Transverse colon (tissue), 4 donors: ENCODE measurements around the gene KCTD1. TPM values are rescaled to one million over a fixed set of nuclear protein-coding genes. Genes with fewer than 3 reads are reported as not detected.

Source experiments
- DNase-seq: peaks from one replicate; pipeline ENCODE4 v3.0.0-alpha.2; 2019
- H3K27ac ChIP-seq, 4 donors: fragments of 200-600 bp; sonication (generic); 2 replicates each; pipeline ENCODE4 v1.5.1; 2016 to 2018; ENCODE audit warnings: inconsistent platforms in 4 of 4
- H3K27me3 ChIP-seq: fragments of 200-600 bp; sonication (generic); 2 replicates; pipeline ENCODE4 v1.5.1; 2017; ENCODE audit warnings: inconsistent platforms
- H3K36me3 ChIP-seq, 4 donors: fragments of 200-600 bp; sonication (generic); 2 replicates each; pipeline ENCODE4 v1.5.1; 2017 to 2019; ENCODE audit warnings: inconsistent platforms in 4 of 4
- H3K4me1 ChIP-seq, 4 donors: fragments of 200-600 bp; sonication (generic); 2 replicates each; pipeline ENCODE4 v1.5.1; 2017 to 2020; ENCODE audit warnings: inconsistent platforms in 4 of 4
- H3K4me3 ChIP-seq, 4 donors: fragments of 200-600 bp; sonication (generic); 1 replicate in 1 of 4; 2 replicates in 3 of 4; pipeline versions ENCODE4 v1.5.1 to v1.6.1; 2017 to 2019; ENCODE audit warnings: inconsistent platforms in 4 of 4
- H3K9me3 ChIP-seq, 2 donors: fragments of 200-600 bp; sonication (generic); 2 replicates each; pipeline ENCODE4 v1.5.1; 2017 to 2019; ENCODE audit warnings: inconsistent platforms in 2 of 2
- CTCF ChIP-seq, 5 experiments: fragments of 200-600 bp in 3 of 5; fragments of 450-650 bp in 2 of 5; sonication (generic) in 3 of 5; IDR thresholded peaks; 1 replicate in 2 of 5; 2 replicates in 3 of 5; pipeline ENCODE4 v1.5.1; 2016 to 2017; ENCODE audit warnings: antibody characterized with exemption in 5 of 5, inconsistent platforms in 3 of 5, mild to moderate bottlenecking in 2 of 5, moderate library complexity in 1 of 5
- EP300 ChIP-seq: sonication (generic); formaldehyde crosslinking; IDR thresholded peaks from one replicate; pipeline ENCODE4 v1.6.1; 2017; ENCODE audit warnings: antibody characterized with exemption, low read depth
- POLR2A ChIP-seq: fragments of 450-650 bp; IDR thresholded peaks from one replicate; pipeline ENCODE4 v1.6.1; 2016; ENCODE audit warnings: antibody characterized with exemption, mild to moderate bottlenecking, moderate library complexity
- POLR2AphosphoS5 ChIP-seq, 3 donors: sonication (generic); formaldehyde crosslinking; IDR thresholded peaks; one replicate each; pipeline ENCODE4 v1.6.1; 2016; ENCODE audit warnings: antibody characterized with exemption in 3 of 3
- WGBS, 2 donors: methylation state at CpG; one replicate each; pipeline ENCODE4 v1.1.5; 2018; ENCODE audit warnings: low coverage in 1 of 2; 5-methylcytosine and 5-hydroxymethylcytosine counted together
- in situ Hi-C, 4 donors: fragments of 200-750 bp; cut with MboI; loops; one replicate each; pipeline versions ENCODE4 v1.15.0 to v1.15.1; 2017; ENCODE audit warnings: low sequenced_read_pairs in 3 of 4, low pct_ligation_motif_present in 1 of 4, low pct_unique_long_range_greater_than_20kb in 1 of 4
- intact Hi-C: fragments of 100-400 bp; cut with DNase I; formaldehyde crosslinking; loops from one replicate; pipeline ENCODE4 v1.15.1; 2023; ENCODE audit warnings: low total_unique reads
- total RNA-seq, 4 donors: library from RNA; depleted of rRNA; stranded (reverse); fragments of >200 nt; gene quantifications; one replicate each; pipeline ENCODE4 v1.1.0, GENCODE V29; 2016

KCTD1 gene
- total RNA-seq, 4 donors from 2014 or later = 9.0 to 42.3 (median 13.5) TPM

DNA sequence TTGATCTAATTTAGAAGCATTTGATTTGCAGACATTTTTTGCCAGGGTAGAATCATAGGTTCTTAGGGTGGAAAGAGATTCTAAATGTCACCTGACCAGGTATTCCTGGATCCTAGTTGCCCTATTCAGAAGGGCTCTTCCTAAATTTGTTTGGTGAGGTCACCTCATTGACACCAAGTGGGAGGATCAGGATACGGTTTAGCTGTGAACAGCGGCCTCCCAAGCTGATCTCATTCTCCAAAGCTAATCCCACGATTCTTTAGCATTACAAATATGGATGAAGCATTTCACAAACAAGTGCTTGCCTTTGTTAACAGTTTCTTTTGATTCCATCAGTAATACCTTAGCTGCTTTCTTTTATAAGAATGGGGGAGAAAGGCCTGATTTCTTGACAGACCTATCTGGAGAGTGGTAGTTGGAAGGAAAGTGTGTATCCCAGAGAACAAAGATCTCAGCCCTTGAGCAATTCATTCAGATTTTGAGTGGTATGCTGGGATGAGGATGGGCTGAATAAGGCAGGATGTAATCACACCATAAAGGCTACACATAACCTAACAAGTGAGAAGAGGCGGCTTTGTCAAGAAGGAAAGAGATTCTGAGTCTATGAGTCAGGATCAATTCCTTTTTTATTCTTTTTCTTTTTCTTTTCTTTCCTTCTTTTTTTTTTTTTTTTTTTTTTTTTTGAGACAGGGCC is 16.6 kb downstream of the KCTD1 start:
- in situ Hi-C loops = no loop called here
- WGBS, 2 donors = 87 to 100% methylated on average over 1 to 4 of the region's 4 CpGs
- no peak for TF ChIP-seq POLR2AphosphoS5 (IDR thresholded peaks at IDR 0.05)
- no peak for TF ChIP-seq CTCF (IDR thresholded peaks at IDR 0.05)
- H3K27ac ChIP-seq = no peak overlapping the region
- intact Hi-C loops = no loop called here
- H3K36me3 ChIP-seq = no peaks in the 10 kb centered on the region
- no peak overlapping the region for H3K4me3 ChIP-seq
- H3K4me1 ChIP-seq = no peaks in the 10 kb centered on the region
- no peaks in the 10 kb centered on the region for H3K27me3 ChIP-seq
- H3K9me3 ChIP-seq = no peaks in the 10 kb centered on the region
- DNase-seq = no peak

DNA sequence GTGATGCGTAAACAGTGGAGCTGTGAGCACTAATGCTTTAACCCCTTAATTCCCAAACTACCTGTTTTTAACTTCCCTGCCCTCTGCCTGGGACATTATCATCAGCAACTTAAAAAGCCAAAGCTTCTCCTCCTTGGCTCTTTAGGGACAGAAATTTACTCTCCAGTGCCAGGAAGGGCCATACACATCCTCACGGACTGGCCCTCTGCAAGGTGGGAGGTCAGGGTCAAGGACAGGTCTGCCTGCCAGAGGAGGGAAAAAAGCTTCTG is 21.5 kb downstream of the KCTD1 start:
- no peak for DNase-seq
- no peak for TF ChIP-seq CTCF (IDR thresholded peaks at IDR 0.05)
- TF ChIP-seq EP300 = no peak
- no peak for TF ChIP-seq POLR2AphosphoS5 (IDR thresholded peaks at IDR 0.05)
- TF ChIP-seq POLR2A = no peak
- WGBS, 2 donors = 83 to 93% methylated on average over 1 to 2 of the region's 2 CpGs
- intact Hi-C loops (no loop called here), in situ Hi-C loops (no loop called here)
- Histone ChIP-seq H3K4me1 (no peaks in the 10 kb centered on the region), H3K27ac (no peak overlapping the region), H3K9me3 (no peaks in the 10 kb centered on the region), H3K4me3 (no peak overlapping the region), H3K36me3 (no peaks in the 10 kb centered on the region), H3K27me3 (no peaks in the 10 kb centered on the region)

DNA sequence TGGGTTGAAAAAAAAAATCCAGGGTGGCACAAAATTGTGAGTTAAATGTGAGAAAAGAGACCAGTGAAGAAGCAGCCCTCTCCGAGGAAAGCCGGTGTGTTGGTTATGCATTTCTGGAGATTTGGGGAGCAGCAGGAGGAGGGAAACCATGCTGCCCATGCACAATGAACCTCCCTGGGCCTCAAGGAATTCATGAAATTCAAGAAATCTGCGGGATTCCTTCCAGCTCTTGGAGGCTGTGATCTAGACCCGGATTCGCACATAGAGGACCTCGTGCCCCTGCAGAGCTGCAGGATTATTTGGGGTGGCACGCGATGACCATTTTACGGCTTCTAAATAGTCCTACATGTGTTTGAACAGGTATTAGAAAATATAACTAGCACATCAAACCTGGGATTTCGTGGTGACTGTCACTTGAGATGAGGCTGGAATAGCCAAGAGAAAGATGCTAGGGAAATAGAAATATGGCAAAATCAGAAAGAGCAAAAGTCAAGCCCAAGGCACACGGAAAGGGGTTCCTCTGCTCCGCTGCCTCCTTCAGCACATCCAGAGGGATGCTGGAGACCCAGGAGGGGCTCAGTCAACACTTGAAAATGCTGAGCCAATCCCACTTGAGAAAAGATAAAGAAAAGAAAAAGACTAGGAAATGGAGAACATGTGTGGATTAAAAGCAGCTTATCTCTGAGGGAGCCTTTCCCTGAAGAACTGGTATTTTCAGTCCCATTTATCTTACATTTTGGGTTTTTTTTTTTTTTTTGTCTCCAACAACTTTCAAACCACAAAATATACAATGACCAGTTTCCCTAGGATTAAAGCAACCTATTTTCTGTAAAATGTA is 22.0 kb downstream of the KCTD1 start:
- H3K9me3 ChIP-seq = no peaks in the 10 kb centered on the region
- no peak for DNase-seq
- TF ChIP-seq EP300 = no peak
- TF ChIP-seq POLR2AphosphoS5 (IDR thresholded peaks at IDR 0.05) = no peak
- no peak for TF ChIP-seq POLR2A
- H3K27me3 ChIP-seq = no peaks in the 10 kb centered on the region
- in situ Hi-C loops (no loop called here), intact Hi-C loops (no loop called here)
- H3K4me1 ChIP-seq = no peaks in the 10 kb centered on the region
- WGBS, 2 donors = 84 to 86% methylated on average over 8 to 12 of the region's 12 CpGs
- no peaks in the 10 kb centered on the region for H3K36me3 ChIP-seq
- H3K27ac ChIP-seq = no peak overlapping the region
- no peak overlapping the region for H3K4me3 ChIP-seq

GRCh38 chr18:26524504-26525351 is 23.6 kb downstream of the KCTD1 start:
- intact Hi-C loops (no loop called here), in situ Hi-C loops (no loop called here)
- Histone ChIP-seq H3K4me3 (no peak overlapping the region), H3K27ac (no peak overlapping the region), H3K9me3 (no peaks in the 10 kb centered on the region), H3K4me1 (no peaks in the 10 kb centered on the region), H3K36me3 (no peaks in the 10 kb centered on the region), H3K27me3 (no peaks in the 10 kb centered on the region)
- TF ChIP-seq EP300 = no peak
- no peak for TF ChIP-seq CTCF (IDR thresholded peaks at IDR 0.05)
- TF ChIP-seq POLR2A = no peak
- TF ChIP-seq POLR2AphosphoS5 (IDR thresholded peaks at IDR 0.05) = no peak
- no peak for DNase-seq
- WGBS, 2 donors = 64 to 72% methylated on average over 3 to 4 of the region's 4 CpGs
